ENCODE results near the gene GMPPA. TPM values are rescaled to one million over a fixed set of nuclear protein-coding genes. Genes with fewer than 3 reads are reported as not detected.

Gene GMPPA
- total RNA-seq, 1 experiment from 2014 or later = 32.0 TPM

- H3K4me1 ChIP-seq (ENCODE audit: insufficient read depth, low read length) = peaks cover 9% of the 10 kb centered on the region; the same call in 1 of the 2 replicates
- no peak for DNase-seq
- WGBS (ENCODE audit: extremely low coverage, insufficient read length, low lambda C conversion rate) = no CpG with 5 or more reads among the region's 10 CpGs
- no peak overlapping the region for H2AK5ac ChIP-seq (ENCODE audit: insufficient read length, low read length)
- H3T11ph ChIP-seq (ENCODE audit: low read length) = no peak overlapping the region
- no peak overlapping the region for H2BK15ac ChIP-seq (ENCODE audit: low read depth, low read length)
- H3K27ac Mint-ChIP-seq = peak overlapping the region in 1 of 3 experiments; percentile 54; a peak in 1 of 7 replicates
- H2BK20ac ChIP-seq (ENCODE audit: low read depth, low read length, poor library complexity, severe bottlenecking) = no peak overlapping the region
- H4K5ac ChIP-seq (ENCODE audit: insufficient read length, low read depth, low read length) = no peak overlapping the region
- no peak overlapping the region for H3K4ac ChIP-seq (ENCODE audit: low read depth, low read length)
- no peak overlapping the region for H3K23ac ChIP-seq (ENCODE audit: insufficient read length, low read depth, low read length)
- H3K9me3 ChIP-seq (ENCODE audit: control insufficient read depth, low read depth, low read length) = no peaks in the 10 kb centered on the region
- H3K4me3 Mint-ChIP-seq = no peak overlapping the region
- no peak overlapping the region for H3K27ac ChIP-seq (ENCODE audit: insufficient read length, low read depth, low read length)
- H2BK120ac ChIP-seq (ENCODE audit: low read depth, low read length, poor library complexity, severe bottlenecking) = no peak overlapping the region
- H3K4me1 Mint-ChIP-seq = peaks cover 42 to 60% of the 10 kb centered on the region in 2 experiments
- H3K27me3 Mint-ChIP-seq (ENCODE audit: low read depth) = peaks cover 64% of the 10 kb centered on the region
- H3K4me2 ChIP-seq (ENCODE audit: insufficient read depth, insufficient read length, low read length) = no peak overlapping the region
- no peak overlapping the region for H3K56ac ChIP-seq (ENCODE audit: insufficient read length, low read depth, low read length)
- H3K18ac ChIP-seq (ENCODE audit: insufficient read length, low read depth, low read length) = no peak overlapping the region
- H3K36me3 Mint-ChIP-seq (ENCODE audit: insufficient read depth in 1 of 3, low read depth in 3 of 3) = no peaks in the 10 kb centered on the region; a peak in 1 of 7 replicates
- no peak overlapping the region for H2BK12ac ChIP-seq (ENCODE audit: insufficient read length, low read depth, low read length)
- H3K14ac ChIP-seq (ENCODE audit: insufficient read depth, low read length) = no peak overlapping the region; the same call in 1 of the 2 replicates
- TF ChIP-seq, protein P1, sequence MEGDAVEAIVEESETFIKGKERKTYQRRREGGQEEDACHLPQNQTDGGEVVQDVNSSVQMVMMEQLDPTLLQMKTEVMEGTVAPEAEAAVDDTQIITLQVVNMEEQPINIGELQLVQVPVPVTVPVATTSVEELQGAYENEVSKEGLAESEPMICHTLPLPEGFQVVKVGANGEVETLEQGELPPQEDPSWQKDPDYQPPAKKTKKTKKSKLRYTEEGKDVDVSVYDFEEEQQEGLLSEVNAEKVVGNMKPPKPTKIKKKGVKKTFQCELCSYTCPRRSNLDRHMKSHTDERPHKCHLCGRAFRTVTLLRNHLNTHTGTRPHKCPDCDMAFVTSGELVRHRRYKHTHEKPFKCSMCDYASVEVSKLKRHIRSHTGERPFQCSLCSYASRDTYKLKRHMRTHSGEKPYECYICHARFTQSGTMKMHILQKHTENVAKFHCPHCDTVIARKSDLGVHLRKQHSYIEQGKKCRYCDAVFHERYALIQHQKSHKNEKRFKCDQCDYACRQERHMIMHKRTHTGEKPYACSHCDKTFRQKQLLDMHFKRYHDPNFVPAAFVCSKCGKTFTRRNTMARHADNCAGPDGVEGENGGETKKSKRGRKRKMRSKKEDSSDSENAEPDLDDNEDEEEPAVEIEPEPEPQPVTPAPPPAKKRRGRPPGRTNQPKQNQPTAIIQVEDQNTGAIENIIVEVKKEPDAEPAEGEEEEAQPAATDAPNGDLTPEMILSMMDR (conservative IDR thresholded peaks at IDR 0.05) = no peak
- H4K91ac ChIP-seq (ENCODE audit: insufficient read length, low read depth, low read length) = no peak overlapping the region
- H4K8ac ChIP-seq (replicated peaks; ENCODE audit: insufficient read length, low read depth, low read length) = no peak overlapping the region
- no peak overlapping the region for H3K9ac ChIP-seq (ENCODE audit: extremely low read depth, insufficient read length, low read length)
- no peak overlapping the region for H2BK5ac ChIP-seq (ENCODE audit: insufficient read length, low read length)
- no peaks in the 10 kb centered on the region; a peak in 1 of 5 replicates for H3K9me3 Mint-ChIP-seq
- no peak overlapping the region for H2AFZ ChIP-seq (ENCODE audit: low read length)
- no peaks in the 10 kb centered on the region for H3K79me2 ChIP-seq (ENCODE audit: insufficient read depth, low read length)
- H4K20me1 ChIP-seq (ENCODE audit: control insufficient read depth, insufficient read depth, insufficient read length) = peaks cover 3% of the 10 kb centered on the region
- H3K79me1 ChIP-seq (ENCODE audit: insufficient read depth, low read depth, low read length, poor library complexity, severe bottlenecking) = no peaks in the 10 kb centered on the region
- H3K27me3 ChIP-seq (ENCODE audit: insufficient read depth, low read length) = peaks cover 19% of the 10 kb centered on the region; the same call in 1 of the 2 replicates
- H3K23me2 ChIP-seq (ENCODE audit: insufficient read length, low read depth, low read length, poor library complexity, severe bottlenecking) = no peaks in the 10 kb centered on the region
Measured at GRCh38 chr2:219517954-219518778, 19.5 kb downstream of the GMPPA start.
